GM18868 (cell line): ENCODE results near the gene KRT38.
"Not testable (repeated sequence)": the region's sequence is repeated elsewhere in the genome, so short reads cannot be mapped to it uniquely, and the experiment has no call there.

Source experiments
- ATAC-seq: cut with Tn5 transposase; IDR thresholded peaks from one replicate; pipeline ENCODE4 v1.9.1; 2021; ENCODE audit warnings: mild to moderate bottlenecking, moderate library complexity; ENCODE audit not compliant: unreplicated experiment

The KRT38 gene

GRCh38 chr17:41463746-41464145, 23.0 kb upstream of the KRT38 start:
- no peak for ATAC-seq

- ATAC-seq: no peak
These were observed 21.9 kb upstream of the KRT38 start for GRCh38 chr17:41462705-41463104.

GRCh38 chr17:41457676-41458075, 16.9 kb upstream of the KRT38 start:
- no peak for ATAC-seq

- no peak for ATAC-seq
These were observed 15.4 kb upstream of the KRT38 start for GRCh38 chr17:41456204-41456603.

GRCh38 chr17:41455236-41455635, 14.5 kb upstream of the KRT38 start:
- no peak for ATAC-seq

- ATAC-seq: no peak
These were observed 12.3 kb upstream of the KRT38 start for GRCh38 chr17:41453066-41453465.

- ATAC-seq: no peak
These were observed 11.5 kb upstream of the KRT38 start for GRCh38 chr17:41452281-41452680.

- ATAC-seq: no peak
These were observed 10.5 kb upstream of the KRT38 start for GRCh38 chr17:41451154-41451728.

GRCh38 chr17:41449008-41449407, 8.2 kb upstream of the KRT38 start:
- no peak for ATAC-seq

- ATAC-seq: no peak
These were observed 7.7 kb upstream of the KRT38 start for GRCh38 chr17:41448506-41448905.

GRCh38 chr17:41446806-41447205, 6.0 kb upstream of the KRT38 start:
- ATAC-seq: no peak

GRCh38 chr17:41444640-41445039, 3.9 kb upstream of the KRT38 start:
- no peak for ATAC-seq

GRCh38 chr17:41444186-41444585, 3.4 kb upstream of the KRT38 start:
- ATAC-seq: no peak

- ATAC-seq: no peak
These were observed 2.0 kb upstream of the KRT38 start for GRCh38 chr17:41442739-41443138.

- no peak for ATAC-seq
These were observed 1.4 kb downstream of the KRT38 start for GRCh38 chr17:41439375-41439774.

GRCh38 chr17:41437769-41438168, 3.0 kb downstream of the KRT38 start:
- no peak for ATAC-seq

- ATAC-seq: no peak
These were observed 3.5 kb downstream of the KRT38 start for GRCh38 chr17:41437254-41437653.

- no peak for ATAC-seq
These were observed 6.4 kb downstream of the KRT38 start for GRCh38 chr17:41434415-41434814.

GRCh38 chr17:41434005-41434404, 6.8 kb downstream of the KRT38 start:
- ATAC-seq: no peak

- no peak for ATAC-seq
These were observed 7.2 kb downstream of the KRT38 start for GRCh38 chr17:41433586-41433985.

- not testable (repeated sequence) for ATAC-seq
These were observed 10.4 kb downstream of the KRT38 start for GRCh38 chr17:41430376-41430775.

GRCh38 chr17:41429667-41430066, 11.1 kb downstream of the KRT38 start:
- ATAC-seq: no peak

GRCh38 chr17:41428591-41429291, 12.0 kb downstream of the KRT38 start:
- ATAC-seq: no peak
